ENCODE data around the gene ZYG11A. TPM values are rescaled to one million over a fixed set of nuclear protein-coding genes. Genes with fewer than 3 reads are reported as not detected.

ZYG11A gene
- total and polyA plus RNA-seq, 2 of the 13 experiments (the other 11 are each of a cell fraction or from before 2014, with no cell fraction given) = not detected

- TF ChIP-seq HMGXB4 (CRISPR knock-in tag; IDR thresholded peaks at IDR 0.05; ENCODE audit: borderline replicate concordance in 1 of 2, low read depth in 1 of 2) (peak; percentile 37 to 40; a peak in 2 of 4 replicates), SP1 (IDR thresholded peaks at IDR 0.05) (no peak), SP1 (CRISPR knock-in tag; IDR thresholded peaks at IDR 0.05) (no peak; the same call in 1 of the 2 replicates), EED (CRISPR knock-in tag; IDR thresholded peaks at IDR 0.05) (no peak; the same call in 1 of the 2 replicates), KLF15 (CRISPR knock-in tag; IDR thresholded peaks at IDR 0.05; ENCODE audit: borderline replicate concordance) (no peak), ZBTB42 (CRISPR knock-in tag; IDR thresholded peaks at IDR 0.05) (no peak; the same call in 1 of the 2 replicates), HDAC1 (CRISPR knock-in tag; IDR thresholded peaks at IDR 0.05) (no peak; the same call in 1 of the 2 replicates), ZNF7 (CRISPR knock-in tag; IDR thresholded peaks at IDR 0.05) (no peak), CENPBD1 (CRISPR knock-in tag; IDR thresholded peaks at IDR 0.05; ENCODE audit: borderline replicate concordance, low read depth) (no peak; the same call in 1 of the 2 replicates), SMAD3 (CRISPR knock-in tag; IDR thresholded peaks at IDR 0.05) (no peak), RARA (CRISPR knock-in tag; IDR thresholded peaks at IDR 0.05) (peak; percentile 30; the same call in 1 of the 2 replicates), ZFP41 (CRISPR knock-in tag; IDR thresholded peaks at IDR 0.05; ENCODE audit: borderline replicate concordance) (no peak), THAP9 (CRISPR knock-in tag; IDR thresholded peaks at IDR 0.05; ENCODE audit: borderline replicate concordance) (no peak), ZNF367 (CRISPR knock-in tag; IDR thresholded peaks at IDR 0.05; ENCODE audit: borderline replicate concordance) (no peak), ERF (CRISPR knock-in tag; IDR thresholded peaks at IDR 0.05) (no peak), ZNF879 (CRISPR knock-in tag; IDR thresholded peaks at IDR 0.05) (peak; percentile 79; the same call in 1 of the 2 replicates), SNAI1 (CRISPR knock-in tag; IDR thresholded peaks at IDR 0.05; ENCODE audit: borderline replicate concordance) (no peak; the same call in 1 of the 2 replicates), MED1 (CRISPR knock-in tag; IDR thresholded peaks at IDR 0.05) (peak; percentile 23), ZNF33B (CRISPR knock-in tag; IDR thresholded peaks at IDR 0.05) (peak; percentile 72; the same call in 1 of the 2 replicates)
- TF ChIP-seq, protein P1, sequence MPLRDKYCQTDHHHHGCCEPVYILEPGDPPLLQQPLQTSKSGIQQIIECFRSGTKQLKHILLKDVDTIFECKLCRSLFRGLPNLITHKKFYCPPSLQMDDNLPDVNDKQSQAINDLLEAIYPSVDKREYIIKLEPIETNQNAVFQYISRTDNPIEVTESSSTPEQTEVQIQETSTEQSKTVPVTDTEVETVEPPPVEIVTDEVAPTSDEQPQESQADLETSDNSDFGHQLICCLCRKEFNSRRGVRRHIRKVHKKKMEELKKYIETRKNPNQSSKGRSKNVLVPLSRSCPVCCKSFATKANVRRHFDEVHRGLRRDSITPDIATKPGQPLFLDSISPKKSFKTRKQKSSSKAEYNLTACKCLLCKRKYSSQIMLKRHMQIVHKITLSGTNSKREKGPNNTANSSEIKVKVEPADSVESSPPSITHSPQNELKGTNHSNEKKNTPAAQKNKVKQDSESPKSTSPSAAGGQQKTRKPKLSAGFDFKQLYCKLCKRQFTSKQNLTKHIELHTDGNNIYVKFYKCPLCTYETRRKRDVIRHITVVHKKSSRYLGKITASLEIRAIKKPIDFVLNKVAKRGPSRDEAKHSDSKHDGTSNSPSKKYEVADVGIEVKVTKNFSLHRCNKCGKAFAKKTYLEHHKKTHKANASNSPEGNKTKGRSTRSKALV (CRISPR knock-in tag; IDR thresholded peaks at IDR 0.05) = no peak
- TF ChIP-seq, protein P2, sequence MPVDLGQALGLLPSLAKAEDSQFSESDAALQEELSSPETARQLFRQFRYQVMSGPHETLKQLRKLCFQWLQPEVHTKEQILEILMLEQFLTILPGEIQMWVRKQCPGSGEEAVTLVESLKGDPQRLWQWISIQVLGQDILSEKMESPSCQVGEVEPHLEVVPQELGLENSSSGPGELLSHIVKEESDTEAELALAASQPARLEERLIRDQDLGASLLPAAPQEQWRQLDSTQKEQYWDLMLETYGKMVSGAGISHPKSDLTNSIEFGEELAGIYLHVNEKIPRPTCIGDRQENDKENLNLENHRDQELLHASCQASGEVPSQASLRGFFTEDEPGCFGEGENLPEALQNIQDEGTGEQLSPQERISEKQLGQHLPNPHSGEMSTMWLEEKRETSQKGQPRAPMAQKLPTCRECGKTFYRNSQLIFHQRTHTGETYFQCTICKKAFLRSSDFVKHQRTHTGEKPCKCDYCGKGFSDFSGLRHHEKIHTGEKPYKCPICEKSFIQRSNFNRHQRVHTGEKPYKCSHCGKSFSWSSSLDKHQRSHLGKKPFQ (CRISPR knock-in tag; IDR thresholded peaks at IDR 0.05; ENCODE audit: insufficient replicate concordance) = no peak
Observed at GRCh38 chr1:52927212-52928014, 84.9 kb downstream of the ZYG11A start, which contains the start of gene SCP2 (continued).

Data from HepG2 (cell line).